GM12892 (cell line): ENCODE results near the gene RPL6.
"Not testable (repeated sequence)": the region's sequence is repeated elsewhere in the genome, so short reads cannot be mapped to it uniquely, and the experiment has no call there.

ENCODE experiments used
- POLR2A ChIP-seq: IDR thresholded peaks from 2 replicates; pipeline ENCODE4 v1.6.1; 2011; ENCODE audit warnings: low read depth, low read length, control low read depth
- POLR2AphosphoS5 ChIP-seq: IDR thresholded peaks from 2 replicates; pipeline ENCODE4 v1.6.1; 2011; ENCODE audit warnings: low read depth, low read length, control low read depth
- TAF1 ChIP-seq: IDR thresholded peaks from 2 replicates; pipeline ENCODE4 v1.6.1; 2011; ENCODE audit warnings: low read depth, mild to moderate bottlenecking, control low read depth, low read length, borderline replicate concordance

GRCh38 chr12:112438645-112439044, 29.2 kb upstream of the RPL6 start:
- TF ChIP-seq POLR2A, TAF1, POLR2AphosphoS5: not testable (repeated sequence)
